GM23338 (cell line): ENCODE data around the gene PALM. TPM values are rescaled to one million over a fixed set of nuclear protein-coding genes. Genes with fewer than 3 reads are reported as not detected.

Experiments
- ATAC-seq: fragments of 200-7000 bp; cut with Tn5 transposase; 3 replicates; pipeline ENCODE4 v1.9.1; 2020
- DNase-seq: peaks from one replicate; pipeline ENCODE4 v3.0.0-alpha.2; 2015; ENCODE audit warnings: low spot score
- H2AFZ ChIP-seq: fragments of 200-600 bp; sonication (generic); 2 replicates; pipeline ENCODE4 v1.8.0; 2016; ENCODE audit warnings: antibody characterized with exemption, mild to moderate bottlenecking, moderate library complexity
- H3F3A ChIP-seq: fragments of 200-600 bp; sonication (generic); replicated peaks from 2 replicates; pipeline ENCODE4 v1.8.0; 2017; ENCODE audit warnings: antibody characterized with exemption, mixed run types, low read depth
- H3K27ac ChIP-seq: fragments of 200-600 bp; sonication (generic); 2 replicates; pipeline ENCODE4 v1.6.1; 2016; ENCODE audit warnings: low read depth
- H3K27me3 ChIP-seq: fragments of 200-600 bp; sonication (generic); 2 replicates; pipeline ENCODE4 v1.8.0; 2016; ENCODE audit warnings: mild to moderate bottlenecking, mixed run types, moderate library complexity; ENCODE audit not compliant: insufficient read depth
- H3K36me3 ChIP-seq: fragments of 200-600 bp; sonication (generic); 2 replicates; pipeline ENCODE4 v1.8.0; 2016; ENCODE audit warnings: mild to moderate bottlenecking; ENCODE audit not compliant: insufficient read depth
- H3K4me1 ChIP-seq: fragments of 200-600 bp; sonication (generic); 2 replicates; pipeline ENCODE4 v1.8.0; 2016; ENCODE audit warnings: mild to moderate bottlenecking, moderate library complexity; ENCODE audit not compliant: insufficient read depth
- H3K4me2 ChIP-seq: fragments of 200-600 bp; sonication (generic); 2 replicates; pipeline ENCODE4 v1.7.1; 2017; ENCODE audit warnings: mixed run types
- H3K4me3 ChIP-seq: fragments of 200-600 bp; sonication (generic); 2 replicates; pipeline ENCODE4 v1.6.1; 2016; ENCODE audit warnings: mixed run types
- H3K79me2 ChIP-seq: fragments of 200-600 bp; sonication (generic); replicated peaks from 2 replicates; pipeline ENCODE4 v1.8.0; 2017; ENCODE audit warnings: mild to moderate bottlenecking; ENCODE audit not compliant: insufficient read depth
- H3K9me2 ChIP-seq: fragments of 200-600 bp; sonication (generic); 2 replicates; pipeline ENCODE4 v1.8.0; 2017; ENCODE audit not compliant: insufficient read depth
- H4K20me1 ChIP-seq: fragments of 200-600 bp; sonication (generic); replicated peaks from 2 replicates; pipeline ENCODE4 v1.8.0; 2017; ENCODE audit warnings: mild to moderate bottlenecking; ENCODE audit not compliant: insufficient read depth
- H3K27ac Mint-ChIP-seq: 2 replicates; pipeline ENCODE4 v1.8.0; 2020; ENCODE audit warnings: inconsistent platforms, mild to moderate bottlenecking, moderate library complexity, mixed read lengths
- H3K27me3 Mint-ChIP-seq: 3 replicates; pipeline ENCODE4 v1.8.0; 2022; ENCODE audit warnings: low read depth, mild to moderate bottlenecking, moderate library complexity, mixed read lengths, inconsistent platforms; ENCODE audit not compliant: insufficient read depth, poor library complexity
- H3K36me3 Mint-ChIP-seq: 3 replicates; pipeline ENCODE4 v1.8.0; 2021; ENCODE audit warnings: low read depth, mild to moderate bottlenecking, inconsistent platforms, moderate library complexity, mixed read lengths
- H3K4me1 Mint-ChIP-seq: 3 replicates; pipeline ENCODE4 v1.8.0; 2020; ENCODE audit warnings: mild to moderate bottlenecking, inconsistent platforms, mixed read lengths
- H3K4me3 Mint-ChIP-seq: 3 replicates; pipeline ENCODE4 v1.8.0; 2021; ENCODE audit warnings: moderate library complexity, mild to moderate bottlenecking, inconsistent platforms, mixed read lengths
- H3K9me3 Mint-ChIP-seq: 3 replicates; pipeline ENCODE4 v1.8.0; 2020; ENCODE audit warnings: moderate library complexity, mild to moderate bottlenecking, inconsistent platforms, mixed read lengths
- ETS1 ChIP-seq: IDR thresholded peaks from 2 replicates; pipeline ENCODE4 v1.6.1; 2016; ENCODE audit warnings: antibody characterized with exemption
- EZH2phosphoT487 ChIP-seq: fragments of 200-600 bp; sonication (generic); IDR thresholded peaks from one replicate; pipeline ENCODE4 v1.8.1; 2018; ENCODE audit warnings: antibody characterized with exemption; ENCODE audit not compliant: unreplicated experiment
- JUNB ChIP-seq: IDR thresholded peaks from one replicate; pipeline ENCODE4 v1.6.1; 2016; ENCODE audit warnings: antibody characterized with exemption; ENCODE audit not compliant: unreplicated experiment
- STAT1 ChIP-seq: IDR thresholded peaks from one replicate; pipeline ENCODE4 v1.6.1; 2016; ENCODE audit warnings: antibody characterized with exemption; ENCODE audit not compliant: unreplicated experiment
- ZNF462 ChIP-seq: fragments of 250-450 bp; sonication (Bioruptor Pico); IDR thresholded peaks from 2 replicates; pipeline ENCODE4 v1.5.0; 2020; ENCODE audit warnings: mild to moderate bottlenecking, moderate library complexity
- polyA plus RNA-seq: library from polyadenylated mRNA; unstranded; fragments of >200 nt; fragmentation: Nextera tagmentation; extraction: Ambion mirVana; gene quantifications from 2 replicates; pipeline ENCODE4 v1.2.1, GENCODE V29; 2016
- total RNA-seq: library from RNA; depleted of rRNA; stranded (reverse); fragments of >200 nt; shearing (Covaris generic); gene quantifications from 2 replicates; pipeline ENCODE4 v1.2.3, GENCODE V29; 2014

PALM gene
- total and polyA plus RNA-seq, 2 experiments from 2014 or later, result 3.8 to 26.1 TPM

DNA sequence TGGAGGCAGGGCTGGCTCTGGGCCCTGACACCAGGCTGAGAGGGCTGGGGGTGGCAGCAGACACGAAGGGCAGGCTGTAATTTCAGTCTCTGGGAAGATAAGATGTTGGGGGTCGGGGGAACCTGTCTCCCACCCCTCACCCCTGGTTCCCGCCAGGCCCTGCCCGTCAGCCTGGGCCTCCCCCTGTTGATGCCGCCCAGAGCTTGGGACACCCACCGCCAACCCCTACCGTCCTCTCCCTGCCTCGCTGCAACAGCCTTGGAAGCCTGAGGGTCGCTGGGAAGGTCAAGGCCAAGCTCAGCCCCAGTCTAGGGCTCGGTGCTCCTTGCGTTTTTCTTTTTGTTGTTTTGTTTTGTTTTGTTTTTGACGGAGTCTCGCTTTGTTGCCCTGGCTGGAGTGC lies 14.5 kb downstream of the PALM start:
- H2AFZ ChIP-seq, result no peak overlapping the region
- TF ChIP-seq JUNB (no peak), ZNF462 (CRISPR knock-in tag) (no peak), STAT1 (no peak)

DNA sequence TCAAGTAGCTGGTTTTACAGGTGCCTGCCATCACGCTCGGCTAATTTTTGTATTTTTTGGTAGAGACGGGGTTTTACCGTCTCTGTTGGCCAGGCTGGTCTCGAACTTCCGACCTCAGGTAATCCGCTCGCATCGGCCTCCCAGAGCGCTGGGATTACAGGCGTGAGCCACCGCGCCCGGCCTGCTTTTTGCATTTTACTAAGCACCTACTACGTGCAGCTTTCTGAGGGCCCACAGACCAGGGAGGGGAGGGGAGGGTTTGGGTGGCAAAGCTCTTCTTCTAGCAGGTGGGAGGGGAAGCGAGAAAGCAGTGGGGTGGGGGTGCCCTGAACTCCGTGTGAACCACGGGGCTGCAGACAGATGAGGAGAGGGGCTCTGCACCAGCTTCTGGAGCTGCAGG lies 15.0 kb downstream of the PALM start:
- Histone ChIP-seq H3K79me2 (no peaks in the 10 kb centered on the region), H3K4me2 (no peak overlapping the region), H3K4me1 (peaks cover 3% of the 10 kb centered on the region; the same call in 1 of the 2 replicates), H3K36me3 (no peaks in the 10 kb centered on the region), H3K27me3 (peaks cover 7% of the 10 kb centered on the region; the same call in 1 of the 2 replicates), H2AFZ (no peak overlapping the region), H3K9me2 (no peaks in the 10 kb centered on the region), H3F3A (no peaks in the 10 kb centered on the region), H4K20me1 (no peaks in the 10 kb centered on the region; the same call in 1 of the 2 replicates), H3K4me3 (no peak overlapping the region), H3K27ac (no peak overlapping the region)
- DNase-seq, result no peak
- Mint-ChIP-seq H3K4me3 (no peak overlapping the region), H3K36me3 (no peaks in the 10 kb centered on the region), H3K9me3 (peaks cover 2% of the 10 kb centered on the region; the same call in 1 of the 3 replicates), H3K27me3 (no peaks in the 10 kb centered on the region), H3K27ac (no peak overlapping the region), H3K4me1 (peaks cover under 1% of the 10 kb centered on the region; the same call in 1 of the 3 replicates)
- ATAC-seq, result no peak
- TF ChIP-seq EZH2phosphoT487 (no peak), ETS1 (no peak), JUNB (no peak)

More for the DNA sequence above, 14.5 kb downstream of the PALM start:
- Histone ChIP-seq H3K4me1 (peaks cover 5% of the 10 kb centered on the region; the same call in 1 of the 2 replicates), H3K4me3 (no peak overlapping the region), H3F3A (no peaks in the 10 kb centered on the region), H3K27me3 (peaks cover 7% of the 10 kb centered on the region; the same call in 1 of the 2 replicates), H3K79me2 (no peaks in the 10 kb centered on the region), H3K36me3 (no peaks in the 10 kb centered on the region), H4K20me1 (no peaks in the 10 kb centered on the region; the same call in 1 of the 2 replicates), H3K4me2 (no peak overlapping the region), H3K27ac (no peak overlapping the region), H3K9me2 (no peaks in the 10 kb centered on the region)
- Mint-ChIP-seq H3K9me3 (peaks cover 2% of the 10 kb centered on the region; the same call in 1 of the 3 replicates), H3K4me1 (peaks cover 4% of the 10 kb centered on the region; the same call in 1 of the 3 replicates), H3K27me3 (peaks cover 2% of the 10 kb centered on the region), H3K36me3 (no peaks in the 10 kb centered on the region), H3K4me3 (no peak overlapping the region), H3K27ac (no peak overlapping the region)
- no peak for DNase-seq
- ATAC-seq, result no peak
